Esophagus muscularis mucosa (tissue), 4 donors: ENCODE measurements around the gene WNT3. TPM values are rescaled to one million over a fixed set of nuclear protein-coding genes. Genes with fewer than 3 reads are reported as not detected.

Source experiments
- DNase-seq: peaks from one replicate; pipeline ENCODE4 v3.0.0-alpha.2; 2017; ENCODE audit errors: extremely low spot score
- H3K27ac ChIP-seq, 4 donors: fragments of 200-600 bp; sonication (generic); replicated peaks in 1 of 4; 1 replicate in 3 of 4; 2 replicates in 1 of 4; pipeline ENCODE4 v1.5.1; 2016 to 2019; ENCODE audit warnings: mild to moderate bottlenecking in 1 of 4
- H3K27me3 ChIP-seq, 4 donors: fragments of 200-600 bp; sonication (generic); one replicate each; pipeline versions ENCODE4 v1.5.1 to v1.6.0; 2016 to 2019
- H3K36me3 ChIP-seq, 4 donors: fragments of 200-600 bp; sonication (generic); one replicate each; pipeline ENCODE4 v1.5.1; 2016 to 2019
- H3K4me1 ChIP-seq, 4 donors: fragments of 200-600 bp; sonication (generic); one replicate each; pipeline ENCODE4 v1.5.1; 2016 to 2019
- H3K4me3 ChIP-seq, 4 donors: fragments of 200-600 bp; sonication (generic); 1 replicate in 2 of 4; 2 replicates in 2 of 4; pipeline ENCODE4 v1.5.1; 2016 to 2019; ENCODE audit warnings: mild to moderate bottlenecking in 4 of 4, moderate library complexity in 1 of 4
- H3K9me3 ChIP-seq, 4 donors: fragments of 200-600 bp; sonication (generic); 1 replicate in 3 of 4; 2 replicates in 1 of 4; pipeline ENCODE4 v1.5.1; 2016 to 2019
- EP300 ChIP-seq: sonication (generic); formaldehyde crosslinking; IDR thresholded peaks from one replicate; pipeline ENCODE4 v1.6.1; 2017; ENCODE audit warnings: antibody characterized with exemption
- POLR2A ChIP-seq: fragments of 450-650 bp; IDR thresholded peaks from one replicate; pipeline ENCODE4 v1.6.1; 2017; ENCODE audit warnings: antibody characterized with exemption, moderate library complexity, mild to moderate bottlenecking, low read depth
- POLR2AphosphoS5 ChIP-seq, 2 donors: sonication (generic); formaldehyde crosslinking; IDR thresholded peaks; one replicate each; pipeline ENCODE4 v1.6.1; 2017; ENCODE audit warnings: antibody characterized with exemption in 2 of 2
- WGBS: methylation state at CpG from one replicate; pipeline ENCODE4 v1.1.5; 2018; 5-methylcytosine and 5-hydroxymethylcytosine counted together
- intact Hi-C: fragments of 100-400 bp; cut with DNase I; formaldehyde crosslinking; loops from one replicate; pipeline ENCODE4 v1.15.1; 2023
- total RNA-seq, 4 donors: library from RNA; depleted of rRNA; stranded (reverse); fragments of >200 nt; gene quantifications; one replicate each; pipeline versions ENCODE4 v1.1.0 to v1.2.1, GENCODE V29; 2016
- TF ChIP-seq, protein P1 (sequence below), 3 experiments: fragments of 200-600 bp in 2 of 3; fragments of 450-650 bp in 1 of 3; sonication (generic) in 2 of 3; IDR thresholded peaks; one replicate each; pipeline ENCODE4 v1.5.1; 2017 to 2019; ENCODE audit warnings: antibody characterized with exemption in 3 of 3, mild to moderate bottlenecking in 2 of 3, moderate library complexity in 1 of 3

WNT3 gene
- total RNA-seq, 4 donors from 2014 or later: under 0.01 to 1.3 (median 1.1) TPM

DNA sequence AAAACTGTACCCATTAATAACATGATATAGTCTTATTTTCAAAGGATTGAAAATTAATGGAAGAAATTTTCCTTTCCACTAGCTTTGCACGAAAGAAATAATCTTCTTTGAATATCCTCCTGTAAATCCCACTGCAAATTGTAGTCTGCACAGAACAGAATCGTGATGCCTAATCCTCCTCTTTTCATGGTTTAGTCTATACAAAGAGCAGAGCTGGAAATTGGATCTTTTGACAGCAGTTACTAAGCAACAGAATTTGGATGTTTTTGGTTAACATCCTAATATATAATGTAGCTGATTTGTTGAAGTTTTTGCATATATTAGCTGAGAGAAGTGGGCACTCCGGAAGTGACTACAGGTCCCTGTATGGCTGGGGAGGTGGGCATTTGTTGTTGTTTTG, 98.6 kb downstream of the WNT3 start:
- WGBS: 64% methylated on average over 3 of the region's 3 CpGs
- TF ChIP-seq POLR2AphosphoS5 (IDR thresholded peaks at IDR 0.05) (no peak), POLR2A (no peak), EP300 (no peak)
- TF ChIP-seq, protein P1, sequence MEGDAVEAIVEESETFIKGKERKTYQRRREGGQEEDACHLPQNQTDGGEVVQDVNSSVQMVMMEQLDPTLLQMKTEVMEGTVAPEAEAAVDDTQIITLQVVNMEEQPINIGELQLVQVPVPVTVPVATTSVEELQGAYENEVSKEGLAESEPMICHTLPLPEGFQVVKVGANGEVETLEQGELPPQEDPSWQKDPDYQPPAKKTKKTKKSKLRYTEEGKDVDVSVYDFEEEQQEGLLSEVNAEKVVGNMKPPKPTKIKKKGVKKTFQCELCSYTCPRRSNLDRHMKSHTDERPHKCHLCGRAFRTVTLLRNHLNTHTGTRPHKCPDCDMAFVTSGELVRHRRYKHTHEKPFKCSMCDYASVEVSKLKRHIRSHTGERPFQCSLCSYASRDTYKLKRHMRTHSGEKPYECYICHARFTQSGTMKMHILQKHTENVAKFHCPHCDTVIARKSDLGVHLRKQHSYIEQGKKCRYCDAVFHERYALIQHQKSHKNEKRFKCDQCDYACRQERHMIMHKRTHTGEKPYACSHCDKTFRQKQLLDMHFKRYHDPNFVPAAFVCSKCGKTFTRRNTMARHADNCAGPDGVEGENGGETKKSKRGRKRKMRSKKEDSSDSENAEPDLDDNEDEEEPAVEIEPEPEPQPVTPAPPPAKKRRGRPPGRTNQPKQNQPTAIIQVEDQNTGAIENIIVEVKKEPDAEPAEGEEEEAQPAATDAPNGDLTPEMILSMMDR (IDR thresholded peaks at IDR 0.05): no peak
- H3K4me3 ChIP-seq: no peak overlapping the region
- no peaks in the 10 kb centered on the region for H3K4me1 ChIP-seq
- H3K27ac ChIP-seq: no peak overlapping the region
- peaks cover 0 to 22% (median 8%) of the 10 kb centered on the region in 4 donors for H3K36me3 ChIP-seq
- DNase-seq: no peak
- intact Hi-C loops: no loop called here
- no peaks in the 10 kb centered on the region for H3K27me3 ChIP-seq
- no peaks in the 10 kb centered on the region for H3K9me3 ChIP-seq

DNA sequence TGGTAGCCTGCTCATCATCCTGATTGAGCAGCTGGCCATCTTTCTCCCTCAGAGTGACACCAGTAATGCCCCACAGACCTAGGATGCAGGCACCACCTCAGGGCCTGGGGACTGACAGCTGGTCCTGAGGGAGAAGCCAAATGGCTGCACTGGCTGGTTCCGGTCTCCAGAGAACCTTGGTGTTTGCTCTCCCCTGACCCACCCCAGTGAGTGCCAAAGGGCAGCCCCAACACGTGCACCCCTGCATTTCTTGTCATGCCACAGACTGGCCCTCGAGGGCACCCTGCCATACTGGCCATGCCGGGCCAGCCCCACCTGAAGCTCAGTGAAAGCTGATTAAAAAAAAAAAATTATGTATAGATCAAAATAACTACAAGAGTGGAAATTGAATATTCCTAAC, 100.5 kb downstream of the WNT3 start:
- peaks cover 8 to 31% (median 9%) of the 10 kb centered on the region in 4 donors for H3K36me3 ChIP-seq

More for the DNA sequence above, 100.5 kb downstream of the WNT3 start:
- WGBS: 93% methylated on average over 4 of the region's 4 CpGs
- intact Hi-C loops: no loop called here
- no peak for DNase-seq
- TF ChIP-seq, protein P1 (IDR thresholded peaks at IDR 0.05): no peak
- TF ChIP-seq EP300 (no peak), POLR2AphosphoS5 (IDR thresholded peaks at IDR 0.05) (no peak), POLR2A (no peak)
- Histone ChIP-seq H3K9me3 (no peaks in the 10 kb centered on the region), H3K27ac (no peak overlapping the region), H3K27me3 (no peaks in the 10 kb centered on the region), H3K4me1 (no peaks in the 10 kb centered on the region), H3K4me3 (no peak overlapping the region)

Other genes starting within 250 kb of the WNT3 start
- gene ARL17A, start 239.0 kb downstream of the WNT3 start, total RNA-seq: 10 to 100 TPM in 1 of 4 donors, 1 to 10 TPM in 3; 5.5 to 20.3 (median 8.7) TPM
- gene NSF, start 228.0 kb downstream of the WNT3 start, total RNA-seq: 10 to 100 TPM; 15.7 to 25.3 (median 17.9) TPM
- under 1 TPM in 3 of 4 donors, not detected in 1; 0.42 to 0.66 (median 0.65) TPM for gene WNT9B, start 32.9 kb upstream of the WNT3 start, total RNA-seq
- 10 to 100 TPM; 37.7 to 44.9 (median 43.8) TPM for gene GOSR2, start 104.5 kb upstream of the WNT3 start, total RNA-seq
- under 1 TPM in 2 of 4 donors, not detected in 2; 0.26 to 0.50 TPM for gene RPRML, start 160.6 kb upstream of the WNT3 start, total RNA-seq